GM18873 (cell line): ENCODE results near the gene AXL.

Source experiments
- ATAC-seq: cut with Tn5 transposase; IDR thresholded peaks from one replicate; pipeline ENCODE4 v1.9.1; 2021; ENCODE audit warnings: mild to moderate bottlenecking, moderate library complexity, moderate number of reproducible peaks; ENCODE audit not compliant: unreplicated experiment, low FRiP score

AXL gene

DNA sequence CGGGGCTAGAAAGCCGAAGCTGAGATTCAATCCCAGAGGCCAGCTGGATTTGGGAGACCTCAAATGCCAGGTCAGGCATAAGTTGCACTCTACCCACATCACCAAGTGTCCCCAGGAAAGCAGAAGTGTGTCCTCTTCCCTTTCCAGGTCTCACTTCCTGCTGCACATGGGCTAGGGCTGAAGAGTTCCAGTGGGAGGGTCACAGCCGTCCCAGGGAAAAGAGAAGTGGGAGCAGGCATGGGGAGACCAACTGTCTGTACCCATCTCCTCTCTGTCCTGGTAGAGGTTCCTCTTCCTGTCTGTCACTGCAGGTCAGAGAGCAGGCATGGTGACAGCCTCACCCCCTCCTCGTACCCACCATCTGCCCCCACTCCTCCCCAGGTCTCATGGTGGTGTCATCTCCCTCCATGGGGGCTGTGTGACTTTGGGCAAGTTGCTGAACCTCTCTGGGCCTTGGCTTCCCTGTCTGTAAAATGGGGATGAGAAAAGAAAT is 14.8 kb downstream of the AXL start:
- no peak for ATAC-seq

DNA sequence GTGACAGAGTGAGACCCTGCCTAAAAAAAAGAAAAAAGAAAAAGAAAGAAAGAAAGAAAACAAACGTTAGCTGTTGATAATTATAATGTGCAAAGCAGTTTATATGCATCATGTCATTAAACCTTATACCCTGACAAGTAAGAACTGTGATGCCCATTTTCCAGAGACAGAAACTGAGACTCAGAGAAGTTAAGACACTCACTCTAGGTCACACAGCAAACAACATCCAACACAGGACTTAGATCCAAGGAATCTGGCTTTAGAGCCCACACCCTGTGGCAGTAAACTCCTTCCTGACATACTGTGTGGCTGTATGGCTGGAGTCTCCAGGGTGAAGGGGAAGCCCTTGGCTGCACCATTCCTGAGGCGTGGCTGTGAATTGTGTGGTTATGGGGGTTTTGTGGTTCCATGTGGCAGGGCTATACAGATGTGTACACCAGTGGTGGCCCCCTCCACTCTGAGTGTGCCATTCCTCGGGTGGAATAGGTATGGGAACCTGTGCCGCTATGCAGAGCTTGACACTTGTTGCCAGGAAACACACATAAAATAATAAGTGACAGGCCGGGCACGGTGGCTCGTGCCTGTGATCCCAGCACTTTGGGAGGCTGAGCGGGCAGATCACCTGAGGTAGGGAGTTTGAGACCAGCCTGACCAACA is 15.6 kb downstream of the AXL start:
- no peak for ATAC-seq

DNA sequence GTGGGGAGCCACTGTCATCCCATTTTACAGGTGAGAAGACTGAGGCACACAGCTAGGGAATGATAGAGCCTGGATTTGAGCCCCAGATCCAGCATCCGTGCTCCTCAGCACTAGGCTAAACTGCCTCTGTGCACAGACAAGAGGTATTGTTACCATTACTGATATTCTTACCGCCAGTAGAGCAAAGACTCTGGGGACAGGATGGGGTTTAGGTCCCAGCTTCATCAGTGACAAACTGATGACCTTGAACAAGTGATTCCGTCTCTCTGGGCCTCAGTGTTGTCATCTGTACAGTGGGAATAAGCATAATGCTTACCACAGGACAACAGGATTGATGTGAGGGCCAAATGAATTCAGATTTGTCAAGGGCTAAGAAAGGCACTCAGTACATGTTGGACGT is 16.5 kb downstream of the AXL start:
- ATAC-seq = no peak

DNA sequence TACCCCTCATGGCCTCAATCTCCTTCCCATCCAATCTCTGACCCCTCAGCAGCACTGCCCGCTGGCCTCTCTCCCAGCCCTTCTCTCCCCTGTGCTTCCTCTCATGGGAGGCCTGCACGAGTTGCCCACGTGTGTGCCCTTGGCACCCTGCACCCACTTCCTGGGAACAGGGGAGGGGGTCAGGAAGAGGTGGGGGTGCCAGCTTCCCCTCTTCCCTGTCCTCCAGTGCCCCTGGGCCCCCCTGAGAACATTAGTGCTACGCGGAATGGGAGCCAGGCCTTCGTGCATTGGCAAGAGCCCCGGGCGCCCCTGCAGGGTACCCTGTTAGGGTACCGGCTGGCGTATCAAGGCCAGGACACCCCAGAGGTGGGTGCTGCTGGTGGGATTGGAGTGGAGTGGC is 19.2 kb downstream of the AXL start:
- ATAC-seq = no peak

DNA sequence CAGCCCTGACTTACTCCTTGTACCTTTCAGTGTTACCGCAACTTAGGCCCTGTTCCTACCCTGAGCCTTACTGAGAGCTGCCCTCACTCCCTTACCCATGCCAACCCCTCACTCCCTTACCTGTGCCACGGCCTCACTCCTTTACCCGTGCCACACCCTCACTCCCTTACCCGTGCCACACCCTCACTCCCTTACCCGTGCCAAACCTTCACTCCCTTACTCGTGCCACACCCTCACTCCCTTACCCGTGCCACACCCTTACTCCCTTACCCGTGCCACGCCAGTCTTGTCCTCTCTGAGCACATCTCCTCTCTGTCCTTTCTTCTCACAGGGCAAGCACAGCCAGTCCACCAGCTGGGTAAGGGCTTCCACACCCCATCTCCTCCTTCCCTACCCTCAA is 20.3 kb downstream of the AXL start:
- ATAC-seq = no peak

DNA sequence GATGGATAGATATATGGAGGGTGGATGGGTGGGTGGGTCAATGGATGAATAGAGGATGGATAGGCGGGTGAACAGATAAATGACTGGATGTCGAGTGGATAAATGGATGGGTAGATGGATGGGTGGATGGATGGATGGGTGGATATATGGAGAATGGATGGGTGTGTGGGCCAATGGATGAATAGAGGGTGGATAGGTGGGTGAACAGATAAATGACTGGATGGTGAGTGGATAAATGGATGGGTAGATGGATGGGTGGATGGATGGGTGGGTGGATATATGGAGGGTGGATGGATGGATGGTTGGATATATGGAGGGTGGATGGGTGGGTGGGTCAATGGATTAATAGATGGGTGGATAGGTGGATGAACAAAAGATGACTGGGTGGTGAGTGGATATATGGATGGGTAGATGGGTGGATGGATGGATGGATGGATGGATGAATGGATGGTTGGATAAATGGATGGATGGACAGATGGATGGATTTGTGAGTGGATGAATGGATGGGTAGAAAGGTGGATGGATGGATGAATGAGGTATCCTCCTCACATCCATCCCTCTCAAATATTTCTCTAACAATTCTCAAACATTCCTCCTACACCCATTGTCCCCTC is 21.0 kb downstream of the AXL start:
- no peak for ATAC-seq

DNA sequence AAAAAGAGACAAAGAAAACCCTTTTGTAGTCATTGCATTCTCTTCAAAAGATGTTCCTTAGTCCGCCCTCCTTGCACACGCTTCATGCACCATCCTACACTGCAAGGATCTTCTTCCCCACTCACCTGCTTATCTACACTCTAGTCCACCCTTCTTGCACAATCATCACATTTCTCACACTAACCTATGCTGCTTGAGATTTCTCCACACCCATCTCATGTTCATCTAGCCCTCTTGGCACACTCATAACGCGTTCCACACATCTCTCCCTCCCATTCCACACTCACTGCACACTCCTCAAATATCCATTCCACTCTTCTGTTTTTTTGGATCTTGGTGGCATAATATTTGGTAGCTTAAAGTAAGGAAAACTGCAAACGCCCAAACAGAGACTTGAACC is 22.8 kb downstream of the AXL start:
- ATAC-seq = no peak

DNA sequence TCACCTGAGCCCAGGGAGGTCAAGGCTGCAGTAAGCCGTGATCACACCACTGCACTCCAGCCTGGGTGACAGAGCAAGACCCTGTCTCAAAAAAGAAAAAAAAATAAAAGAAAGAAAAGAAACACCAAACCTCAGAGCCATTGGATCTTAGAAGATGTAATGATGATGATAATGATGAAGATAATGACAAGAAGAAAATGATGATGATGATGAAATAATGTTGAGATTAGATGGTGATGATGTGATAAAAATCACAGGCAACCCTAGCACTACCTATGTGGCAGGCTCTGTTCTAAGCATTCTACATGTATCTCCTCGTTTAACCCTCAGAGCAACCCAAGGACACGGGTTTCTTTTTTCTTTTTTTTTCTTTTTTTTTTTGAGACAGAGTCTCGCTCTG is 25.1 kb downstream of the AXL start:
- no peak for ATAC-seq

DNA sequence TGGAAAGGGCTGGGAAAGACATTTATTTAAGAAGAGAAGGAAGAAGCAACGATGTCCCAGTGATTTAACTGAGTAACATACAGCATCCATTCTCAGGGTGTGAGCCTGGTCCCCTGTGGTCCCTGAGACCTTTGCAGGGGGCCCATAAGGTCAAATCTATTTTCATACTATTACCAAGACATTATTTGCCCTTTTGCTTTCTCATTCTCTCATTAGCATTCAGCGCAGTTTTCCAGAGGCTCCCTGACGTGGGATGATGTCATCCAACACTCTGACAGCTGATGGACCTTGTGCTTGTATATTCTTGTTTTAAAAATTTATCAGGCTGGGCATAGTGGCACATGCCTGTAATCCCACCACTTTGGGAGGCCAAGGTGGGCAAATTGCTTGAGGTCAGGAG is 26.8 kb downstream of the AXL start:
- no peak for ATAC-seq

DNA sequence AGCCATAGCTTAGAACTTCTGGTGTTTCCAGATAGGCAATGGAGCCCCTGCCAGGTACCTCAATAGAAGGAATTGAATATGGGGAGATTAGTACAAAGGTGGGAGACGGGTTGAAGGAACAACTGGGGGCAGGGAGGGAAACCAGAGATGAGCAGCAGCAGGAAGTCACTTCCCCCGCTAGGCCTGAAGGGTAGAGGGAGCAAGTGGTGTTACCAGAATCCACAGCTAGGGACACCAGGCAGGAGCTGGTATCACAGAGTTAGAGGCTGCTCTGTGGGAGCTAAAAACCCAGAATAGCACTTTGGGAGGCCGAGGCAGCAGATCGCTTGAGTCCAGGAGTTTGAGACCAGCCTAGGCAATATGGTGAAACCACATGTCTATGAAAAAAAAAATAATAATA is 29.9 kb downstream of the AXL start:
- ATAC-seq = no peak

DNA sequence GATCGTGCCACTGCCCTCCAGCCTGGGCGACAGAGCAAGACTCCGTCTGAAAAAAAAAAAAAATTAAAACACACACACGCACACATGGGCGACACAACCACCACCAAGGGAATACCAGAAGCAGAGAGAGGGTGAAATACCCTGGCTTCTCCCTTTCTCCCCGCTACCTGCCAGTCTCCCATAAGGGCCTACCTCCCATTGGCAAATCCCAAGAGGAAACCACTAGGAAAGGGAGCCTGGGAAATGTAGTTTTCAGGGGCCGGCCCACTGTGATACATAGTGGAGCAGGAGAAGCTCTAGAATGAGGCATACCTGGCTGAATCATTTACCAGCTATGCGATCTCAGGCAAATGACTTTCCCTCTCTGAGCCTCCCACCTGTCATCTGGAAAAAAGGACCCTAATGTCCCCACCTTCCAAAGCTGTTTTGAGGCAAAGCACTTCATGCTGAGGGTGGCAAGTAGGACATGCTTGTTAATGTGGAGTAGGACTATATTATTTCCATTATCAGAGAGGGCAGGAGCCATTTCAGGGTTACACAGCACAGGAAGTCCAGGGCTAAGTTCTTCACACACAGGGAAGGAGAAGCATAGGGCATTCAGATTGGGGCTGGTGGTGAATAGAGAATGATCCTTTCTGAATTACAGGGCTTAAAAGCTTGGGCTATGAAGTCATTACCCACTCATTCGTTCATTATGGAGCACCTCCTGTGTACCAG is 30.8 kb downstream of the AXL start:
- no peak for ATAC-seq

DNA sequence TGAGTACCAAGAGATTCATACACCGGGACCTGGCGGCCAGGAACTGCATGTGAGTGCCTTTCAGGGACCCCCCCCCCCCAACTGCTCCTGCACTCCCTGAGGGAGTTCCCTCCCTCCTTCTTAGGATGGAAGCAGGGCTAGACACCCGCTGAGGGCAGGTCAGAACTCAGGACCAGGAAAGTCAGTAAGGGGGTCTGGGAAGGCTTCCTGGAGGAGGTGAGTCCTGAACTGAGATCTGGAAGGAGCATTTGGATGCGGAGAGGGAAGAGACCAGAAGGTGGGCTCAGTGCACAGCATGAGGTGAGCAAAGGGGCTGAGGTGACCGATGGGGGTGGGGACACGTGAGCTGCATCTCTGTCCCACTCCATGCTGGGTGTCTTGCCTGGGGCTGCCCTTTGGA is 34.6 kb downstream of the AXL start:
- no peak for ATAC-seq

DNA sequence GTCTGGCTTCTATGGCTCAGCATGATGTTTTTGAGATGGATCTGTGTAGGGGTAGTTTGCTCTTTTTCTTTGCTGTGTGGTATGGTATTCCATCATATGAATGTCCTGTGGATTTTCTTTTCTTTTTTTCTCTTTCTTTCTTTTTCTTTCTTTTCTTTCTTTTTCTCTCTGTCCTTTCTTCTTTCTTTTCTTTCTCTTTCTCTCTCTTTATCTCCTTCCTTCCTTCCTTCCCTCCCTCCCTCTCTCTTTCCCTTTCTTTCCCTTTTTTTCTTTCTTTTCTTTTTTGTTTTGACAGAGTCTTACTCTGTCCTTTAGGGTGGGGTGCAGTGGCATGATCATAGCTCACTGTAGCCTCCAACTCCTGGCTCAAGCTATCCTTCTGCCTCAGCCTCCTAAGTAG is 36.1 kb downstream of the AXL start:
- ATAC-seq = no peak

DNA sequence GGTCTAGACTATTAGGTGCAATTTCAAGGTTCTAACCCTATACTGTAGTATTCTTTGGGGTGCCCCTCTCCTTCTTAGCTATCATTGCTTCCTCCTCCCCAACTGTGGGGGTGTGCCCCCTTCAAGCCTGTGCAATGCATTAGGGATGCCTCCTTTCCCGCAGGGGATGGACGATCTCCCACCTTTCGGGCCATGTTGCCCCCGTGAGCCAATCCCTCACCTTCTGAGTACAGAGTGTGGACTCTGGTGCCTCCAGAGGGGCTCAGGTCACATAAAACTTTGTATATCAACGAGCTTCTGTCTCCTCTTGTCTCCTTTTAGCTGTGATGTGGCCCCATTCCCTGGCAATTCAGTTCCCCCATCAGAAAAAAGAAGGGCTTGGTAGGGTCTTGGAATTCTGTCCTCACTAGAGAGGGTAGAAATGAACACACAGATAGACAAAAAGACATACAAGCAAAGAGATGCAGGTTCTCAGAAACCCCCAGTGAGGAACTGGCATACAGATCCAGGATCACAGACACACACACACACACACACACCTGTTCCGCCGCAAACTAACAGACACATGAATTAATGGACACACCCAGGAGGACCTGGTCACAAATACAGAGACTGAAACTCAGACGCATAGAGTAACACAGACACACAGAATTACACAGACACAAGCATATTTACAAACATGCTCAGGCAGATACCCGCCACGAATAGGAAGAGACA is 42.6 kb downstream of the AXL start:
- no peak for ATAC-seq

DNA sequence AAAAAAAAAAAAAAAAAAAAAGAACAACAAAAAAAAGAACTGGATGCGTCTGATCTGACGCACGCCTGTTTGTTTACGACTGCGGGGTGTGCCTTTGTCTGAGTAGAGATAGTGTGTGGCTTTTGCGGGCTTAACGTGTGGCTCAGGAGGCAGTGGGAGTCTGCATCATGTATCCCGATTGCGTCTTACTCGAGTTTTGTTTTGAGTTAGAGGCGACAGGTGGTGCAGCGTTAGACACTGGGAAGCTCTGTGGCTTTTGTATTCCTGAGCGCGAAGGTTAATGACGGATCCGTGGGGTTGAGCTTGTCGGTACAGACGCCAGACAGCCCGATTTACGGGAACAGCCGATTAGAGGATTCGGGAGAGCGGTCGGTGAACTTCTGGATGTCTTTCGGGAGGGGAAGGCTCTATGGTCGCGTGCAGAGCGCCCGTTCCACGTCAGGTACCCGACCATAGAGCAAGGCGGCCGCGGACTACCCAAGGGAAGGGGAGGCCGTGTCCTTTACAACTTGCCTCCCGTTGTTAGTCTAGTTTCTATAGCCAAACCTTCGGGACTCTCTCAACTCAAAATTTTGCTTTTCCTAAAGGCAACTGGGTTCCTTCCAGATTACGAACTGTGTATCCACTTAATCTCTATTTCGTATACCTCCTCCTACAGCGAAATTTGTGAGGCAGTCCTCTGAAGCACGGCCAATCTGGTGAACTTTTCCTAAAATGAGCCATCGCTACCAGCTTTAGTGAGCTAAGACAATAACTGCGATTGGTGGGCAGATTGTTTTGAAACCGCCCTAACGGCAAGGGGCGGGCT is 44.2 kb downstream of the AXL start:
- peak; percentile 1 for ATAC-seq

DNA sequence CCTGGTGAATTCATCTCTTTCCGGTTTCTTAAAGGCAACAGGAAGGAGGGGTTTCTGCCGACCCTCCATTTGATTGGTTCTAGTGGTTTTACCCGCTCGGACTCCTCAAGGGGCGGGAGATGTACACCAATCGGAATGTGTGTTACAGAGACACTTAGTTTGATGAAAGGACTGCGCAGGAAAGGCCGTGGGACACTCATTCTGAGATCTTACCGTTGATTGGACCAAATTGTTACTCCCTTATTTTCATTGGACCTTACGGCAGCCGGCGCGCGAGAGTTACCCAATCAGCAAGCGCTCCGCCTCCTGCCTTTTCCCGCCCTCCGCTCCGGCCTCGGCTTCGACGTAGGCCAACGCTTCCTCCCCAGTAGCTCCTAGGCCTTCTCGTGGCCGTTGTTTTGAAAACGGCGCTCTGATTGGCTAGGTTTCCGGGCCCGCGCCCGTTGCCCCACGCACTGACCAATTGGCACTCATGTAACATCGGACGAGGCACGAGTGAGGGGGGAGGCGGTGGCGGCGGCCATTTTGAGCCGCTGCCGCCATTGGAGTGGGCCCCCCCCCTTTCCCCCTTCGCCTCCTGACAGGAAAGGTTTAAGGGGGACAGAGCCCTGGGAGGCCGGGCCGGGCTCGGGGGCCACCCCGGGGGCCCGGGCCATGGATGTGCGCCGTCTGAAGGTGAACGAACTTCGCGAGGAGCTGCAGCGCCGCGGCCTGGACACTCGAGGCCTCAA is 45.0 kb downstream of the AXL start, which contains the start of gene HNRNPUL1:
Gene HNRNPUL1 (plus strand): TSS at position 523 of the 731 bp plus-strand sequence. CDS start 132 bp downstream, at position 655.
- peak; percentile 83 for ATAC-seq

DNA sequence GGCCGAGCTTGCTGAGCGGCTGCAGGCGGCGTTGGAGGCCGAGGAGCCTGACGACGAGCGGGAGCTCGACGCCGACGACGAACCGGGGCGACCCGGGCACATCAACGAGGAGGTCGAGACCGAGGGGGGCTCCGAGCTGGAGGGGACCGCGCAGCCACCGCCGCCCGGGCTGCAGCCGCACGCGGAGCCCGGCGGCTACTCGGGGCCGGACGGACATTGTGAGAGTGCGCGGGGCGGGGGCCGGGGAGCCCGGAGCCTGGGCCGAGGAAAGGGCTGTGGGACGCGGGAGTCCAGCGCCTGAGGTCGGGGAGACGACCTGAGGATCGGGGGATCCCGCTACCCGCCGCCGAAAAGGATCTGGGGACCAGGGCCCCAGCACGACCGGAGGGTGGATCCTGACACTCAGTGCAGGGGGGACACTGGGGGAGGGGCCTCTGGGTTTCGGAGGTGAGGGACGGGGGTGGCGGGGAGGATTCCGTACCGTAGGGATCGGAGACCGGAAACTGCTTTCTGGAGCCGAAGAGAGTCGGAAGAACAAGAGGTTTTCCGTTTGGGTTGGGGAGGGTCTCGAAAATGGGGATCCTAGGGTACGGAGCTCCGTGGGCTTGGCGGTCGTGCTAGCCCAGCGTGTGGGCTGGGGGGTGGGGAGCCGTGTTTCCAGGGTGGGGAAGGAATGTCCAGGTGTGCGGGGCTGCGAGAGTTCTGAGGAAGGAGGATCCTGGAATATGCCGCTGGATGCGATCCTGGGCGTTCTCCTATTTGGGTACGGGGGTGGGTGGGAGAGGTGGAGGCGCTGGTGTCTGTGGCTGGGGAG is 45.8 kb downstream of the AXL start:
- ATAC-seq = no peak

DNA sequence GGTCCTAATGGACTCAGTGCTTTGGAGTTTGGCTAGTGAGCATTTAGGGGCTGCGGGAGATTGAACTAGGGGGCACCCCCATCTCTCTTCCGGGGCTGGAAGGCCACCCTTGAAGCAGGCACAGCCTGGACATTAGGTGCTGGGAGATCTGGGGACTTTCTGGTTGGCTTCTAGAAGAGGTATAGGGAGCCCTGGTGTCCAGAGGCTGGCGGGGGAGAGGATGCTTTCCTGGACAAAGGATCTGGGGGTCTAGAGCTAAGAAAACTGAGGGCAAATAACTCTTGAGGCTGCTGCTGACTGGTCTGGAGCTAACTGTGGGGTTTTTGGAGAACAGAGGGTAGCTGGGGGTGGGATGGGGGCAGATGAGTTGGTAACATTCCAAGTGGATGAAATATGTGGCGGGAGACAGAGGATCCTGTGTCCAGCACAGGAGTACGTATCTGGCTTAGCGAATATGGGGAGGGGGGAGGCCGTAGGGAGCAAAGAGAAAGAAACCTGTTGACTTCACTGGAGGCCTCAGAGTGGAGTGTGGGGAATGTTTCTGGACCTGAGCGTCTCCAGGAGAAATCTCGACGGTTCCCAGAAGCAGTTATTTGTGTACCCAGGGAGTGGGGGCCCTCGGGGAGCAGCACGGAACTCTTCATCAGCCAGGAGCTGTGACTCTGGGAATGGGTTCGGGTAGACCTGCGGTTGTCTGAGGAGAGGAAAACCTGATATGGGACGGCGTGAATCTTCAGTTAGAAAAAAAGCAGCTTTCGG is 46.6 kb downstream of the AXL start:
- no peak for ATAC-seq
